CD4-positive, alpha-beta T cell (primary cell): ENCODE measurements around the gene METTL3. TPM values are rescaled to one million over a fixed set of nuclear protein-coding genes. Genes with fewer than 3 reads are reported as not detected.

Source experiments
- ATAC-seq: fragments of 200-7000 bp; cut with Tn5 transposase; one replicate; pipeline ENCODE4 v1.10.0; 2022; ENCODE audit warnings: mild to moderate bottlenecking; ENCODE audit not compliant: poor library complexity
- CTCF ChIA-PET: fragments of 350-600 bp; sonication (Branson Sonifier 250); formaldehyde crosslinking; loops from one replicate; lab custom pipeline; 2021; ENCODE audit warnings: antibody characterized with exemption, inconsistent platforms; lab: Charles Lee
- POLR2A ChIA-PET: fragments of 350-600 bp; sonication (Branson Sonifier 250); formaldehyde crosslinking; loops from one replicate; lab custom pipeline; 2021; ENCODE audit warnings: antibody characterized with exemption, inconsistent platforms; lab: Charles Lee
- DNase-seq, 14 experiments: peaks; one replicate each; pipeline ENCODE4 v3.0.0-alpha.2; 2013 to 2020; ENCODE audit warnings: mixed read lengths in 2 of 14
- H3K27ac ChIP-seq, 2 donors: one replicate each; pipeline versions ENCODE4 v1.5.1 to v1.7.0; 2013; ENCODE audit warnings: low read length in 2 of 2, low read depth in 1 of 2, mild to moderate bottlenecking in 1 of 2
- H3K27me3 ChIP-seq, 2 experiments: 1 replicate in 1 of 2; 2 replicates in 1 of 2; pipeline versions ENCODE4 v1.6.1 to v1.7.0; 2013; ENCODE audit warnings: low read length in 2 of 2, control low read depth in 1 of 2, mild to moderate bottlenecking in 1 of 2, moderate library complexity in 1 of 2; ENCODE audit not compliant: insufficient read depth in 2 of 2, control insufficient read depth in 1 of 2
- H3K36me3 ChIP-seq: one replicate; pipeline ENCODE4 v1.6.1; 2013; ENCODE audit warnings: low read length, control low read depth; ENCODE audit not compliant: insufficient read depth
- H3K4me1 ChIP-seq: one replicate; pipeline ENCODE4 v1.6.1; 2013; ENCODE audit warnings: low read length, control low read depth; ENCODE audit not compliant: insufficient read depth
- H3K4me3 ChIP-seq: one replicate; pipeline ENCODE4 v1.5.1; 2013; ENCODE audit warnings: mild to moderate bottlenecking, low read length, moderate library complexity
- H3K9me3 ChIP-seq, 2 experiments: 1 replicate in 1 of 2; 2 replicates in 1 of 2; pipeline versions ENCODE4 v1.6.1 to v1.7.0; 2013; ENCODE audit warnings: low read length in 2 of 2, mild to moderate bottlenecking in 2 of 2, control low read depth in 1 of 2, moderate library complexity in 1 of 2; ENCODE audit not compliant: control insufficient read depth in 1 of 2, insufficient read depth in 1 of 2
- H3K27ac Mint-ChIP-seq: one replicate; pipeline ENCODE4 v1.8.0; 2020; ENCODE audit warnings: mixed read lengths
- H3K27me3 Mint-ChIP-seq: one replicate; pipeline ENCODE4 v1.8.0; 2021; ENCODE audit warnings: mixed read lengths
- H3K36me3 Mint-ChIP-seq: one replicate; pipeline ENCODE4 v1.8.0; 2021; ENCODE audit warnings: low read depth, mixed read lengths
- H3K4me1 Mint-ChIP-seq: one replicate; pipeline ENCODE4 v1.8.0; 2021; ENCODE audit warnings: low read depth, mixed read lengths
- H3K4me3 Mint-ChIP-seq: one replicate; pipeline ENCODE4 v1.8.0; 2020; ENCODE audit warnings: mild to moderate bottlenecking, mixed read lengths
- H3K9me3 Mint-ChIP-seq: one replicate; pipeline ENCODE4 v1.8.0; 2020; ENCODE audit warnings: mixed read lengths
- CTCF ChIP-seq: fragments of 200-600 bp; IDR thresholded peaks from one replicate; pipeline ENCODE4 v1.8.0; 2022; ENCODE audit warnings: antibody characterized with exemption, mild to moderate bottlenecking
- intact Hi-C, 2 experiments: fragments of 100-400 bp; cut with DNase I in 1 of 2; cut with micrococcal nuclease in 1 of 2; formaldehyde crosslinking; loops; one replicate each; pipeline versions ENCODE4 v1.15.1 to v1.9.0; 2023 to 2025; cut with DNase I, micrococcal nuclease
- polyA plus RNA-seq, 2 donors: library from polyadenylated mRNA; unstranded; fragments of 120-200 nt; gene quantifications; one replicate each; pipeline ENCODE4 v1.2.1, GENCODE V29; 2013
- total RNA-seq, 174 experiments: library from RNA in 2 of 174; stranded (reverse) in 2 of 174; gene quantifications; one replicate each; pipeline ENCODE4 v1.2.3 and lab custom pipeline; 2021 to 2026

The METTL3 gene
- total RNA-seq (10 to 100 TPM; 31.9 to 34.5 TPM), total RNA-seq (lab: John Stamatoyannopoulos, UW) (28.6 to 160 (median 83.0) reads per million in 172 experiments)
- polyA plus RNA-seq (2013, experiment 1 of 2), result 63.6 TPM
- 59.9 TPM for polyA plus RNA-seq (2013, experiment 2 of 2)

GRCh38 chr14:21510735-21511657 is at the start of gene METTL3:
Gene METTL3, minus strand, starts transcription at chr14:21511340. Its CDS starts 117 bp downstream, at chr14:21511223.
- Mint-ChIP-seq H3K27ac (peak within 1 kb of the TSS; percentile 98), H3K4me1 (peaks cover 45% of the 10 kb centered on the region), H3K36me3 (peaks cover 28% of the 10 kb centered on the region), H3K9me3 (peaks cover 2% of the 10 kb centered on the region), H3K27me3 (no peaks in the 10 kb centered on the region), H3K4me3 (peak within 1 kb of the TSS; percentile 98)
- H3K4me1 ChIP-seq, result peaks cover 30% of the 10 kb centered on the region
- CTCF ChIA-PET, result interaction anchor here (1.9 to 4.7 kb wide), 4 partner anchors 12 to 55 kb away, joined by 5 to 31 read pairs (median 19); partner anchors contain the start of genes CHD8, RAB2B and TOX4
- ATAC-seq, result peak; percentile 99
- H3K9me3 ChIP-seq, result no peaks in the 10 kb centered on the region
- H3K27ac ChIP-seq, result peak within 1 kb of the TSS; percentile 82 to 84
- H3K27me3 ChIP-seq, result no peaks in the 10 kb centered on the region
- DNase-seq, result peak; percentile 88 to 98 (median 90)
- POLR2A ChIA-PET, result interaction anchor here (0.7 to 4.4 kb wide), 17 partner anchors 8 to 1792 kb away, joined by 3 to 54 read pairs (median 5); partner anchors contain the start of genes ACIN1, C14orf119, CHD8 and OXA1L
- peak within 1 kb of the TSS; percentile 83 for H3K4me3 ChIP-seq
- no peak for TF ChIP-seq CTCF
- intact Hi-C loops, result loop anchor here (1.0 to 2.0 kb wide), 6 partner anchors 15 to 1256 kb away; partner anchors contain the start of genes SALL2 (in 2 of the 2), TOX4 (in 2 of the 2), CHD8 (in 1 of the 2) and OXA1L (in 1 of the 2)
- H3K36me3 ChIP-seq, result peaks cover 7% of the 10 kb centered on the region

DNA sequence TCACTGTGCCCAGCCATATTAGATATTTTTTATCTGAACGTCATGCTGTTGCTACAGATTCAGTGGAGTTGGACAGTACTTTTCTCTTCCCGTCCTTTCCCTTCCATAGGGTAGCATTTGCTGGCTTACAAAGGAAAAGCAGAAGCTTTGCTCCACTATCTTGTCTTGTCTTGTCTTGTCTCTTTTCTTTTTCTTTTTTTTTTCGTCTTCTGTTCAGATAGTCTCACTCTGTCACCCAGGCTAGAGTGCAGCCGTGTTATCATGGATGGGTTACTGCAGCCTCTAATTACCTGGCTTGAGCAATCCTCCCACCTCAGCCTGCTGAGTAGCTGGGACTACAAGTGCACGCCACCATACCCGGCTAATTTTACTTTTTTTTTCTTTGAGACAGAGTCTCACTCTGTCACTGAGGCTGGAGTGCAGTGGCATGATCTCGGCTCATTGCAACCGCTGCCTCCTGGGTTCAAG is 47.6 kb upstream of the METTL3 start:
- no peak overlapping the region for H3K27ac ChIP-seq
- H3K4me1 ChIP-seq, result peaks cover 4% of the 10 kb centered on the region
- ChIA-PET POLR2A (no interaction called here), CTCF (interaction anchor here (1.3 kb wide), 1 partner anchor 60 kb away, joined by 6 read pairs; no protein-coding TSS in a partner anchor)
- no peaks in the 10 kb centered on the region for H3K36me3 ChIP-seq
- no peak for DNase-seq
- no peaks in the 10 kb centered on the region for H3K27me3 Mint-ChIP-seq
- no peak overlapping the region for H3K4me3 Mint-ChIP-seq
- H3K4me3 ChIP-seq, result no peak overlapping the region
- intact Hi-C loops, result loop anchor here (10.0 kb wide), 2 partner anchors 314 to 544 kb away; no protein-coding TSS in a partner anchor
- ATAC-seq, result no peak
- no peak for TF ChIP-seq CTCF
- H3K4me1 Mint-ChIP-seq, result peaks cover 6% of the 10 kb centered on the region
- H3K27ac Mint-ChIP-seq, result no peak overlapping the region
- no peaks in the 10 kb centered on the region for H3K27me3 ChIP-seq
- H3K9me3 ChIP-seq, result no peaks in the 10 kb centered on the region
- H3K9me3 Mint-ChIP-seq, result no peaks in the 10 kb centered on the region
- H3K36me3 Mint-ChIP-seq, result no peaks in the 10 kb centered on the region
